SJSA1 (cell line): ENCODE measurements around the gene LCN15. TPM values are rescaled to one million over a fixed set of nuclear protein-coding genes. Genes with fewer than 3 reads are reported as not detected.
"Not testable (repeated sequence)": the region's sequence is repeated elsewhere in the genome, so short reads cannot be mapped to it uniquely, and the experiment has no call there.

ENCODE experiments used
- DNase-seq, 2 experiments: peaks; one replicate each; pipeline ENCODE4 v3.0.0-alpha.2; 2015 to 2020; ENCODE audit warnings: low spot score in 2 of 2, low read depth in 1 of 2
- H3K27ac ChIP-seq: fragments of 250-450 bp; sonication (Bioruptor Pico); 2 replicates; pipeline ENCODE4 v1.5.1; 2020; ENCODE audit warnings: mild to moderate bottlenecking, moderate library complexity
- H3K27me3 ChIP-seq: fragments of 250-450 bp; sonication (Bioruptor Pico); replicated peaks from 2 replicates; pipeline ENCODE4 v1.5.1; 2020; ENCODE audit warnings: mild to moderate bottlenecking, moderate library complexity
- H3K36me3 ChIP-seq: fragments of 250-450 bp; sonication (Bioruptor Pico); 2 replicates; pipeline ENCODE4 v1.5.1; 2020; ENCODE audit warnings: mild to moderate bottlenecking
- H3K4me1 ChIP-seq: fragments of 250-450 bp; sonication (Bioruptor Pico); replicated peaks from 2 replicates; pipeline ENCODE4 v1.6.1; 2021; ENCODE audit warnings: mild to moderate bottlenecking
- H3K4me3 ChIP-seq: fragments of 250-450 bp; sonication (Bioruptor Pico); 2 replicates; pipeline ENCODE4 v1.5.1; 2020; ENCODE audit warnings: mild to moderate bottlenecking
- H3K9me3 ChIP-seq: fragments of 250-450 bp; sonication (Bioruptor Pico); replicated peaks from 2 replicates; pipeline ENCODE4 v1.5.1; 2020; ENCODE audit warnings: mild to moderate bottlenecking
- total RNA-seq: library from RNA; depleted of rRNA; stranded (reverse); fragments of >200 nt; shearing (Covaris generic); gene quantifications from 2 replicates; pipeline ENCODE4 v1.2.3, GENCODE V29; 2014

LCN15 gene
- total RNA-seq, 1 experiment from 2014 or later = not detected

GRCh38 chr9:136799854-136800657 lies 35.7 kb upstream of the LCN15 start:
- Histone ChIP-seq H3K9me3 (no peaks in the 10 kb centered on the region), H3K4me3 (no peak overlapping the region), H3K27ac (no peak overlapping the region), H3K4me1 (no peaks in the 10 kb centered on the region; the same call in 1 of the 2 replicates), H3K36me3 (no peaks in the 10 kb centered on the region), H3K27me3 (peaks cover 49% of the 10 kb centered on the region)
- peak; percentile 11 to 64 for DNase-seq

- Histone ChIP-seq H3K4me3 (no peak overlapping the region), H3K27me3 (peaks cover 49% of the 10 kb centered on the region), H3K9me3 (no peaks in the 10 kb centered on the region), H3K27ac (no peak overlapping the region), H3K4me1 (no peaks in the 10 kb centered on the region; the same call in 1 of the 2 replicates), H3K36me3 (no peaks in the 10 kb centered on the region)
- no peak for DNase-seq
These were observed 34.9 kb upstream of the LCN15 start for GRCh38 chr9:136799079-136799853.

GRCh38 chr9:136798708-136799078 lies 34.4 kb upstream of the LCN15 start:
- DNase-seq = no peak
- Histone ChIP-seq H3K27ac (no peak overlapping the region), H3K27me3 (peaks cover 49% of the 10 kb centered on the region), H3K9me3 (no peaks in the 10 kb centered on the region), H3K4me1 (no peaks in the 10 kb centered on the region; the same call in 1 of the 2 replicates), H3K4me3 (no peak overlapping the region), H3K36me3 (no peaks in the 10 kb centered on the region)

GRCh38 chr9:136796775-136797347 lies 32.5 kb upstream of the LCN15 start:
- H3K4me3 ChIP-seq, DNase-seq, H3K36me3 ChIP-seq, H3K27ac ChIP-seq, H3K9me3 ChIP-seq, H3K4me1 ChIP-seq: not testable (repeated sequence)
- peaks cover 45% of the 10 kb centered on the region for H3K27me3 ChIP-seq

GRCh38 chr9:136796238-136796774 lies 32.0 kb upstream of the LCN15 start, which contains the start of gene CCDC183:
CCDC183 (plus strand) TSS chr9:136796338; CDS start chr9:136796398, 60 bp downstream.
- peaks cover 8% of the 10 kb centered on the region for H3K4me1 ChIP-seq
- no peak within 1 kb of the TSS for H3K27ac ChIP-seq
- H3K36me3 ChIP-seq = peaks cover 7% of the 10 kb centered on the region
- no peak for DNase-seq
- H3K27me3 ChIP-seq = peaks cover 40% of the 10 kb centered on the region
- H3K4me3 ChIP-seq = no peak within 1 kb of the TSS
- no peaks in the 10 kb centered on the region for H3K9me3 ChIP-seq

- H3K4me3 ChIP-seq = no peak overlapping the region
- H3K4me1 ChIP-seq = peaks cover 12% of the 10 kb centered on the region
- H3K9me3 ChIP-seq = no peaks in the 10 kb centered on the region
- H3K27ac ChIP-seq = no peak overlapping the region
- H3K36me3 ChIP-seq = peaks cover 7% of the 10 kb centered on the region
- no peak for DNase-seq
- peaks cover 28% of the 10 kb centered on the region for H3K27me3 ChIP-seq
These were observed 30.7 kb upstream of the LCN15 start for GRCh38 chr9:136795000-136795348.

GRCh38 chr9:136794281-136794999 lies 30.1 kb upstream of the LCN15 start:
- Histone ChIP-seq H3K4me3 (no peak overlapping the region), H3K36me3 (peaks cover 7% of the 10 kb centered on the region), H3K27ac (no peak overlapping the region), H3K9me3 (no peaks in the 10 kb centered on the region), H3K4me1 (peaks cover 12% of the 10 kb centered on the region), H3K27me3 (peaks cover 23% of the 10 kb centered on the region)
- no peak for DNase-seq

- H3K36me3 ChIP-seq = peaks cover 7% of the 10 kb centered on the region
- no peak overlapping the region for H3K4me3 ChIP-seq
- no peaks in the 10 kb centered on the region for H3K9me3 ChIP-seq
- no peak overlapping the region for H3K27ac ChIP-seq
- H3K27me3 ChIP-seq = peaks cover 12% of the 10 kb centered on the region; the same call in 1 of the 2 replicates
- no peak for DNase-seq
- H3K4me1 ChIP-seq = peaks cover 12% of the 10 kb centered on the region
These were observed 29.0 kb upstream of the LCN15 start for GRCh38 chr9:136793086-136793946.

- Histone ChIP-seq H3K4me1 (peaks cover 12% of the 10 kb centered on the region), H3K4me3 (no peak overlapping the region), H3K9me3 (no peaks in the 10 kb centered on the region), H3K27ac (no peak overlapping the region), H3K36me3 (peaks cover 7% of the 10 kb centered on the region), H3K27me3 (0 out of 2 replicates have a peak, but pooled peaks cover 4% of the 10 kb centered on the region)
- no peak for DNase-seq
These were observed 28.2 kb upstream of the LCN15 start for GRCh38 chr9:136792321-136793085.

- H3K4me3 ChIP-seq = peak overlapping the region; percentile 52
- H3K27me3 ChIP-seq = 0 out of 2 replicates have a peak, but pooled peaks cover 4% of the 10 kb centered on the region
- H3K36me3 ChIP-seq = peaks cover 7% of the 10 kb centered on the region
- no peak overlapping the region for H3K27ac ChIP-seq
- no peaks in the 10 kb centered on the region for H3K9me3 ChIP-seq
- H3K4me1 ChIP-seq = peaks cover 12% of the 10 kb centered on the region
- peak in 1 of 2 experiments; percentile 46 for DNase-seq
These were observed 27.4 kb upstream of the LCN15 start for GRCh38 chr9:136791516-136792276.

GRCh38 chr9:136790640-136791515 lies 26.6 kb upstream of the LCN15 start, which contains the start of gene TMEM141:
TMEM141 (plus strand) TSS chr9:136791344; CDS start chr9:136791371, 27 bp downstream.
- Histone ChIP-seq H3K27ac (no peak within 1 kb of the TSS), H3K9me3 (no peaks in the 10 kb centered on the region), H3K27me3 (0 out of 2 replicates have a peak, but pooled peaks cover 4% of the 10 kb centered on the region), H3K36me3 (peaks cover 7% of the 10 kb centered on the region), H3K4me1 (peaks cover 12% of the 10 kb centered on the region), H3K4me3 (peak within 1 kb of the TSS; percentile 52)
- DNase-seq = peak; percentile 94 to 100
